ENCODE measurements around the gene TFIP11.

TFIP11 gene

DNA sequence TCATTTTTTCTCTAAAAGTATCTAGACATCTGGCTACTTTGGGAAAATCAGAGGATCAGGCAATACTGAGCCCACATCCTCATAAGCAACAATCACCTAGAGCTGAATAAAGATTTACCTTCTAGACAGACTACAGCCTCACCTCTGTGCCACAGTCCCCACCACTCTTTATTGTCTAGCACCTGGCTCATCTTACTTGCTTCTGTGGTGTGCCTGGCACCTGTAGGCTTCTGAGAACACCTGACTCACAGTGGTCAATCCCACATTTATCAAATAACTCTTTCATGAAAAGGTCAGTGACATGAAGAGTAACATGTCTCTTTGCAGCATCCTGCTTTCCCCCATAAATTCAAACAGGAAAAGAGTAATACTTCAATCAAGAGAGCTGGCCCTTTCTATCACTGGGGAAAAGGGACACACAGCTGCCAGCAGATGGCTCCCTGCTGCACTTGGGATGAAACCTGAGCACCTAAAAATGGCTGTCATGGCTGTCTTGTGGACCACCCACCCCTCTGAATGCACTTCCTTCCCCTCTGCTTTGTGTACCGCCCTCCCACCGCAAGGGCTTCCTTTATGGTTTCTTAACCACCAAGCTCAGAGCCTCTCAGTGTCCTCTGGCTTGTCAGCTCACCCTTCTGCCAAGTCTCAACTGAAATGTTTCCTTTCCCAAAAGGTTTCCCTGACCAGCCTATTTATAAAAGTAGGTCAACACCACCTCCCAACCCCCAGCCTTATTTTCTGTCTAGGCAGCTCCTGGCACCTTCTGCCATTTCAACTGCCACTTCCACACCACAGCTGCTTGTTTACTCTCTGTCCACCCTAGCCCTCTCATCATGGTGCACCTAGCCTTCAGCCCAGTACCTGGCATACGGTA lies 9.3 kb downstream of the TFIP11 start:
- peak; percentile 38 to 44 for DNase-seq

DNA sequence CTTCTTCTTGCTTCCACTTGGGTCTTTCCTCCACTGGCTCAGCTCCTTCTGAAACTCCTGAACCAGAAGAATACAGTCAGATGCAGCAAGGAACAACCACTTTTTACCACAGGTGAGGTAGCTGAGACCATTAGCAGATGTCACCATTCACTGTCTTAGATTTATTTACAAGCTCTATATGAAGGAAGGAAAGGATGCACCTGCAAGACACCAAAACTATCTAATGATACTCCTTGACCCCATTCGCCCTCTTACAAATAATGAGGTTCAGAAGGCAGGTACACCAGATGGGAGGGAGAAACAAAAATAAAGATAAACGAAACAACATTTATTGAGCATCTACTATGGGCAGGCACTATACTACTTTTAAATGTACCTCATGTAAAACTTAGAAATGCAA lies 10.3 kb downstream of the TFIP11 start:
- DNase-seq = no peak

DNA sequence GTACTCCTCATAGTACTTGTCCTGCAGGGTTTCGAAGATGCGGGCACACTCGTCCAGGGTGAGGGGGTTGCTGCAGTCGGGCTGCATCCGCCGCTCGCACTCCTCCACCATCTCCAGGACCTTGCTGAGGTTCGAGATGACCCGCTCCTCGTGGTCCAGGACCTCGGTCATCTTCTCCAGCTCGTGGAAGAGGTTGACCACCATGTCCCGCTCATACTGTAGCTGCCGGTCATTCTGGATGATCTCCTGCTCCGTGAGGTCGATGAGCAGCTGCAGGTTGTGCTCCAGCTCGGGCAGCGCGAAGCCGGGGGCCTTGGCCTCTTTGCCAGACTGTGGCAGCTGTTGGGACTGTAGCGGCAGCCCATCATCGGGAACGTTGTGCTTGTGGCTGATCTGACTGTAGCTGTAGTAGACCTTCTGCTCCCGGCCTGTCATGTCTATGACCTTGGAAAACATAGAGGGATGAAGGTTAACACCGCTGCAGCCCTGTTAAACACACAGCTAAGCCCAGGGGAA lies 13.0 kb downstream of the TFIP11 start:
- DNase-seq = no peak

DNA sequence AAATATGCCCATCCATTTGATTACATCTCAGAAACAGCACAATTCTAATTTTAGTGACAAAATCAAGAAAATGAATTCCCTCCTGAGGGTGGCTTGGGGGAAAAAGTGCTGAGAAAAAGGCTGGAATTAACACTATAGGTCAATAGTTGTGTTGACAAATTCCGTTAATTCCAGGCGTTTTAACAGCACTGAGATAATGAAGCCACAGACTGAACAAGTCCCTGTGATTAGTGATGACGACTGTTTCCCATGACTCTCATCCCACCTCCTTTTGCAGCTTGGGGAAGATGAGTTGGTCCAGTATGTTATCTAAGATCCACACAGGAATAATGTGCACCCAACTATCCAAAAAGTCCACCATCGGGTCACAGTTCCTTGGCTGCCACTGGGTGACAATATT lies 15.8 kb downstream of the TFIP11 start:
- no peak for DNase-seq

DNA sequence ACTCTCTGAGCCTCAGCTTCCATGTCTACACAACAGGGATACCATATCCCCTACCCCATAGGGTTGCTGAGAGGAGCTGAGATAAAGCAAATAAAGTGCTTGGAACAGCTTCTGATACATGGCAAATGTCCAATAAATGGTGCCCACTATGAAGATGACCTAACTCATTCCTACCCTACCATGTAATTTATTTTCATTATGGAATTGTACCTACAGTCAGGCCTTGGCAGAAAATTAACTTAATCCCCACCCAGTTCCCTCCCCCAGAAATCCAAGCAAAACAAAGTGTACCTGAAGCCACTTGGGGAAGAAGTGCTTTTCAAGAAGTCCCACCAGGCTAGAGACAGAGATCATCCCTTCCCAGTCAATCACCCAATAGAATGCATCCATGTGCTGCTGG lies 17.8 kb downstream of the TFIP11 start:
- DNase-seq = no peak

DNA sequence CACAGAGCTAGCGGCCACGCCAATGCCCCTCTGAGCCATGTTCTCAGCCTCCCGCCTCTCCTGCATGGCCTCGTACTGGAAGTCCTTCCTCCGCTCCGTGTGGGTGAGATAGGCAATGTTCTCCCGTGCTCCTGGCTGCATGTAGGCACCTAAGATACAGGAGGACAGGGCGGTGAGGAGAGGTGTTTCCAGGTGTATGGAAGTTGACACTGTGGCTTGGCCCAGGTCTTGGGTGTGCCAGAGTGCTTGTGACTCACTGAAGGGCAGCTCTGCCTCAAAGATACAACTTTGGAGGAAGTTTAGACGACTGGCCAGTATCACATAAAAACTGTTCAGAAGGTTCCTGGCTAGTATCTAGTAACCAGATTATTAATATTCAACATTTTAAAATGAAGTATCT lies 20.1 kb downstream of the TFIP11 start:
- DNase-seq = no peak

DNA sequence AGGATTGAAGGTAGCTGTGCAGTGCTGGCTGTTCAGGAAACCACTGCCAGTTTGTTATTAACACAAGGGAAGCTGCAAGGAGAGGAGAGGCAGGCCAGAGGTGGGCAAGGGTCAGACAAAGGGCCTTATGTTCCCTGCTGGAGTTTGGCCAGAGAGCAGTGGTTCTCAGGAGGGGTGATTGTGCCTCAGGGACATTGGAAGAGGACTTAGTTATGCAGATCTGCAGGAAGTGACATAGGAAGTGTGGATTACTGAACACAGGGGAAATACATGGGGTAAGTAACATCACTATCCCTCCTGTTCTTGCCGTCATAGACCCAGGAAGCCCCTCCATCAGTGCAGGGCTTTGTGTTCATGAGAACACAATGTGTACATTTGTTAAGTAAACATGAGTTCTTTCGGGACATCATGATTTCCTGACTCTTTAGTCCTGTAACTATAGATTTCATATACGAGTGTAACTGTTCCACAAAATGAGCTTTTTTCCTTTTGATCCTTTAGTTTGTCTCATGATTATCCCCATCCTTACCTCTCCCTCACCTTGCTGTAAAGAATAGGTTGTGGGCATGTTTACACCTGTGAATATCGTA lies 22.7 kb downstream of the TFIP11 start:
- DNase-seq = no peak

DNA sequence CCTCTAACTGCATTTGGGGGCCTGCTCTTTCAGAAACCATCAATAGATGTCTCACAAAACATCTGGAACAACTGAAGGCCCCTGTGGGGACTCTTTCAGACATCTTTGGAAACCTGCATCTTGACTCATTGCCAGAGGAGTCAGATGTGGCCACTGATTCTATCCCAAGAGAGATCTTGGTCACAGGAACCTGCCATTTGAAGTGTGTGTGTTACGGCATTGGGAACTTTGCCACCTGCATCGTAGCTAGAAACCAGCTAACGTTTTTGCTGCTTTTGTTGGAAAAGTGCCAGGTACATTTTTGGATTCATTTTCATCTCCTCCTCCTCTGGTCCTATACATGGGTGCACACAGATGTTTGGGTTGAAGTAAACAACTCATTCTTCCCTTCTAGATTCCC lies 24.3 kb downstream of the TFIP11 start:
- DNase-seq = no peak

DNA sequence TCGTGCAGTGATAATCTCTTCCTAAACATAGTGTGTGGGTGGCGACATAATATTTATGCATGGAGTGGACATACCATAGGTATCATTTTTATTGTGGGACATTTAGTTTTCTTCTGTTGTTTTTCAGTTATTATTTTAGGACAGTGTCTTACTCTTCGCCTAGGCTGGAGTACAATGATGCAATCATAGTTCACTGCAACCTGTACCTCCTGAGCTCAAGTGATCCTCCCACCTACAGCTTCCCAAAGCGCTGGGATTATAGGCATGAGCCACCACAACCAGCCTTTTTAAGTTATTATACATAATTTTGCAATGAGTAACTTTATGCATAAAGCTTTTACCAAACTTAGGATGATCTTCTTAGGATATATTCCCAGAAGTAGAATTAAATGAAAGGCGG lies 25.9 kb downstream of the TFIP11 start:
- DNase-seq = no peak

DNA sequence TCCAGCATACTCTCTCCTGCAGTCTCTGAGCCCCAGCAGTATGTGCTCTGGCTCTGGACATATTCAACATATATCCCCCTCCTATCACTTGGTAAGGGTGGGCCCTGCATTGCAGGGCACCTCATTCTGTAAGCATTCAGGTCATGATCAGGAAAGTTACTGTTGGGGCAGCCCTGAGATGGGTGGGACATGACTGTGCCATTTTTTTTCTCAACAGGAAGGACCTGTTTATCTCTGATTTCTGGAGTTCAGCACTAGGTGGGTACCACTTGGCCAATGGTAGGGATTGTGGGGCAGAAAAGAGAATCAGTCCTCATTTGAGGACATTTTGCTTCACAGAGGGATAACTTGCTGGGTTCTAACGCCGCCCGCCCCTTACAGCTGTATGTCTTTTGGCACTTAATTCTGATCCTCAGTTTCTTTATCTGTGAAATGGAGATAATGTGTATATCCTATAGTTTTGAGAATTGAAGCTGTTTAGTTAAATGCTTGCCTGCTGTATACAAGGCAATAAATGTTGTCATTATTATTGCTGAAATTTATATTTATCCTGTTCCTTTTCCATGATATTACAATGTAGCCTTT lies 26.4 kb downstream of the TFIP11 start:
- DNase-seq = no peak

DNA sequence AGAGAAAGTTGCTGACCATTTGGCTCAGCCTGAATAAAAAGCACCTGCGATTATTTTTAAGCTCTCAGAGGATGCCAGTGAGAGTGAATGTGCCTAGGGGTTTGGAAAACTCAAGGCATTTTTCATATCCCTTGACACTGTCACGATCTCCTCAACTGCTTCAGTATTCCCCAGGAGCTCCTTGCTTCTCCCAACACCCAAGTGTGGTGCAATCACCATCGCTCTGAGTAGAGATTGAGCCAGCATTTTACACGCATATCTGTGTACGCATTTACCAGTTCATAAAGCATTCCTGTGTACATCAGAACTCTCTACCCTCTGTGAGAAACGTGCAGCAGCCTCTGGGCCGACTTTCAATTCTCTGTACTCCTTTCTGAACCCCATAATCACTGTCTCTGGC lies 27.3 kb downstream of the TFIP11 start:
- DNase-seq = no peak

DNA sequence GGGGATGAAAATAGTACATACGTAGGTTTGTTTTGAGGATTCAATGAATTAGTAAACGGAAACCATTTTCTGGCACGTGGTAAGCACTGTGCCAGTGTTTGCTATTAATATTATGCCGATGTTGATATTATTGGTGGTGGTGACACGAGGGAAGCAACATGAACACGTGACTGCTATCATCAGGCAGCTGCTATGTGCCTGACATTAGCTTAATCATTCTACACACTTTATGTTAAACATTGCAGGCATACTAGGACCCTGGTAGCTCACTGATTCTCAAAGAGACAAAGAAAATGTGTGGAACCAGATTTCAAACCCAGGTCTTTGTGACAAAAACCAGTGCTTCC lies 27.9 kb downstream of the TFIP11 start:
- no peak for DNase-seq

DNA sequence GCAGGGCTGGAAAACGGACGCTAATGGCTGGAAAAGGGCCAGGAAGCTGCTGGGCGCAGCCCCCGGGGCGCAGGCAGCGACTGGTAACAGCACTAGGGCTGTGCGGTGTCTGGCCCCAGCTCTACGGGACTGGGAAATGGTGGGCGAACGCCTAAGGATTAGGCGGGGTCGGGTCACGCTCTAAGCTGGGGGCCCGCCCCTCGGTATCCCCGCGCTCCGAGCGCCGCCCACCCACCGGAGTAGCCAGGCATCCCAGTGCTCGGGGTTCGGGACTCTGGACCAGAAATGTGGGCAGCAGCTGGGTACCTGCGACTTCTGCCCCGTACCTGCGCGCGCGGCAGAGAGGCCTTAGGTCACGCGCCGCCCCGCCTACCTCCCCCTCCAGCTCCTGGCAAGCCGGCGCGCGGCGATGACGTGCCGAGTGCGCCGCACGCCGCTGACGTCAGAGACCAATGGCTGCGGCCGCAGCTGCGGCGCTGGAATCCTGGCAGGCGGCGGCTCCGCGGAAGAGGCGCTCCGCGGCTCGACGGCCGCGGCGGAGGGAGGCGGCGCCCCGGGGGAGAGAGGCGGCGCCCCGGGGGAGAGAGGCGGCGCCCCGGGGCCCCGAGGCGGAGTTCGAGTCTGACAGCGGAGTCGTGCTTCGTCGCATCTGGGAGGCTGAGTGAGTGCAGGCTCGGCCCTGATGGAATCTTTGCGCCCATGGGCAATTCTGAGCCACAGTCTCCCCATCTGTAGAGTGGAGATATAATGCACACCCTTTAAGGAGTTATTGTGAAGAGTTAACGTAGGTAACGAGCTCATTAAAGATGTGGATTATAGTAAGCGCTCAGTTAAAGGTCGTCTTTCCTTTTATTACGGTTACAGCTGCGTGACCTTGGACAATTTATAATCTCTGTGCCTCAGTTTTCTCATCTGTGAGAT lies 28.6 kb downstream of the TFIP11 start, which contains the start of the genes HPS4 and SRRD:
Gene HPS4, minus strand, starts transcription at position 345 of the 921 bp plus-strand sequence. CDS start 2,021 bp downstream, outside the sequence.
Gene SRRD, plus strand, starts transcription at position 439 of the 921 bp plus-strand sequence. Its CDS starts 14 bp downstream, at position 453.
- DNase-seq = peak; percentile 92 to 93

DNA sequence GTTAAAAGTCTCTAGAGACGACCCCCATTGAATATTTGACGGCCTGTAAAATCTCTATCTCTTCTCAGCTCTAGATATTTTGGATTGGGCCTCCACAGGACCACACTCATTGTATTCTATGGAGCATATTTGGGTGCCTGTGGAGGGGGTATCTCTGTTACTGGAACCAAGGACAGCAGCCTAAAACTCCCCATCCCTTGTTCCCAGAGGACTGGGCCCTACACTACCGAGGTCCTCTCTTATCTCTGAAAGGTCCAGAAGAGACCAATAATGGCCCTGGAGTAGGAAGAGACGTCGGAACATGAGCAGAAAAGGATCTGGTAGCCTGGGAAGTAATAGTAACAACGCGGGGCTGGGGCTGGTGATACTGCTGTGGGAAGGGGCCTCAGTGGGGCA lies 29.2 kb downstream of the TFIP11 start:
- no peak for DNase-seq

DNA sequence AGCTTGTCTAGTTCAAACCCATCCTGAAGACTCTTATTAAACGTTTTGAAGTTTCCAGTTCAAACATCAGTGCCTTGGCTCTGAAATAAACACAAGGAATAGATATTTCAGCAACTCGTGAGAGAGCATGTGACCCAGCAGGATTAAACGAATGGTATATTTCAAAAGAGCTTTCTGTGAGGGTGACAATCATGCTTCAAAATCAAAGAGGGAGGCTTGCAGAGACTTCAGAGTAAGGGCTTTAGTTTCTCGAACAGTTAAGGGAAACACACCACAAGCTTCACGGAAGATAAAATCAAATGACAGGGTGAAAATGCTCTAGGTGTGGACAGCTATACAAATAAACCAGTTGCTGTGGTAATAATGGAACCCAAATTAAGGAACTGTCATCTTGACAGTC lies 30.1 kb downstream of the TFIP11 start:
- DNase-seq = no peak

DNA sequence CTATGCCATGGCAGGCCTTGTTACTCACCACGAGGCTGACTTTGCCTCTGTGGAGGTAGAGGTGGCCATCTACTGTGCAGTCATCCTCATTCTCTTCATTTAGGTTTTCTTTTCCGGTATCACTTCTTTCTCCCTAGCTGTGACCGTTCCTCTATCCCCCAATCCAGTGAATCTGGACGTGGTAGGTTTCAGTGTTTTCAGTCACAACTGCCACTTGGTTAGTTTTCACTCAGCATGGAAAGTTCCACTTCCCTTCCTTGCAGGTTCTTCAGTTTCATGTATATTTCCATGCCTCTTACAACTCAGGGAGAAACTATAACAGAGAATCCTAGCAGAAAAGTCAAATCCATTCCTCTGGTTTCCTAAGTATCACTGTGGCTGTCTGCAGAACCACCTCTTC lies 30.6 kb downstream of the TFIP11 start:
- DNase-seq = no peak

DNA sequence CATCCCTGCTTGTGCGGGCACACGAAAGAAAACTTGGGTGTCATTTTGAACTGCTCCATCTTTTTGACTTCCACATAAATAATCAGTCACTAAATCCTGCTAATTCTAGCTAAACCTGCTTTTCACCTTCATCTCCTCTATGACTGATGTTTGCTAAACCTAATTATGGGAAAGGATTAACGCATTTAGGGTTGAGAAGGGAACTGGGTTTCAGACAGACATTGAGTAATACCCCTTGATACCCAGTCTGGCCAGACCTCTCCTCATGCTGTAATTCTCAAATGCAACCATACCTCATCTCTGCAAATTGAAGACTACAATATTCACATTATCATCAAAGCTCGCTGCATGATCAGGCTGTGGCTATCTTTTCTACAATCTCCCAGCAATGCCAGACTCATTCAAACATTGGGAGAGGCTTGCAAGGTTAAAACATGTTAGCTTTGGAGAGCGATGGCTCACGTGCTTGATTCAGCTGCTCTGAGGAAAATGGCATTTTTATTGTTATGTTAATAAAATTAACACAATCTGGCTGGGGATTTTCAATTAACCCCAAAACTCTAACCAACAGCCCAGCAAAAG lies 31.1 kb downstream of the TFIP11 start:
- no peak for DNase-seq

DNA sequence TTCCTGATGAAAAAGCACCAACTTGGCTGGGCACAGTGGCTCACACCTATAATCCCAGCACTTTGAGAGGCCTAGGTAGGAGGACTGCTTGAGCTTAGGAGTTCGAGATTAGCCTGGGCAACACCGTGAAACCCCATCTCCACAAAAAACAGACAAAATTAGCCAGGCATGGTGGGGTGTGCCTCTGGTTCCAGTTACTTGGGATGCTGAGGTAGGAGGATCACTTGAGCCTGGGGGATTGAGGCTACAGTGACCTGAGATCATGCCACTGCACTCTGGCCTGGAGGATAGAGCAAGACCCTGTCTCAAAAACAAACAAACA lies 31.7 kb downstream of the TFIP11 start:
- no peak for DNase-seq

DNA sequence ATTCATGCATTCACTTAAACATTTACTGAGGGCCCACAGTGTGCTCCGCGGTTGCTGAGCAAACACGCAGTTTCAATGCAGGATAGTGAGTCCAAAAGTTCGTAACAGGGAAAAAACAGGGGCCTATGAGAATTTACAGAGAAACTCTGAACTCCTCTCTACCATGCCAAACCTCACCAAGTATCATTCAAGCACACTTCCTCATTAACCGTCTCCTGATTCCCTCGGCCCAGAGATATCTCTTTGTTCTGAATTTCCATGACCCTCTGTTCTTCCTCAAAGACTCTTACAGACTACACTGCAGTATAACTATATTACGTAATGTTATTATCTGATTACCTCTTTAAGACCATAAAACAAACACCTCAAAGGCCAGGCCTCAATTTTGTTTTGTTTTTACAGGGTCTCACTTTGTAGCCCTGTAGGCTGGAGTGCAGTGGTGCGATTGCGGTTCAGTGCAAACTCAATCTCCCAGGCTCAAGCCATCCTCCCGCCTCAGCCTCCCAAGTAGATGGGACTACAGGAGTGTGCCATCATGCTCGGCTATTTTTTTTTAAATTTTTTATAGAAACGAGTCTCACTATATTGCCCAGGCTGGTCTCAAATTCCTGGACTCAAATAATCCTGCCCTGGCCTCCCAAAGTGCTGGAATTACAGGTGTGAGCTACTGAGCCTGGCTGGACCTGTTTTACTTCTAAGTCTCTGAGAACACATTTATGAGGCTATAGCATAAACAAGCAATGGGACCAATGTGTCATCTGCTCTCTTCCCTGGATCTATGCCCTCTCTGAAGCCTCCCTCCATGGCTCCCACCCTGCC lies 32.3 kb downstream of the TFIP11 start:
- DNase-seq = no peak

DNA sequence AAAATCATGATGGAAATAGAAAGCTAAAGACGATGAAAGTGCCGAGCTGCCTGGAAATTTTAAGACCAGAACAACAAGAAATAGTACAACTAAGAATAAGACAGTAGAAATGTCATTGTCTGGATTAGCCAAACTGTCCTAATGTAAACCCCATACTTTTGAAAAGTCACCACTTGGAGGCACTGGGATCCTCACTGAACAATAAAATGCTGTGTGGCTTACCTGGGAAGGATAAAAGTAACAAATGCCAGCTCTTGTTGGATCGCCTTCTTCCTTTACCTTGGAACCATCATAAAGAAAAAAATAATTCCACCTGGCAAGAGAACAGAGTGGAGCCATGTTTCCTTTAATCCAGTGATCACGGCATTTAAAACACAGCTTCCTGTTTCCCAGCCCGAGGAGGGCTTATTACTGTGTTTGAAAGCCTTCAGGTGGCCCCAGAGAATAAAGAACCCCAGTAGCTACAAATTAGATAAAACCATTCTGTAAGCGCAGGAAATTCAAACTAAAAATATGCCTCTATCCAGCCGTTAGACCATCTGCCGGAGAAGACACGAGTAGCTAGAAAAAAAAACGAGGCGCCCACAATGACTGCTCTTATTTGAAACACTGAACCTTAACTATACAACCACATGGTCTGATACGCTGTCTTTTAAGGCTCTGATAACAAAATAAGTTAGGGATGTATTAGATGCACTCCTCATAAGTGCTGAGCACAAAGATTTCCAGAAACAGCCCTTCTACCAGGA lies 33.1 kb downstream of the TFIP11 start:
- DNase-seq = no peak

DNA sequence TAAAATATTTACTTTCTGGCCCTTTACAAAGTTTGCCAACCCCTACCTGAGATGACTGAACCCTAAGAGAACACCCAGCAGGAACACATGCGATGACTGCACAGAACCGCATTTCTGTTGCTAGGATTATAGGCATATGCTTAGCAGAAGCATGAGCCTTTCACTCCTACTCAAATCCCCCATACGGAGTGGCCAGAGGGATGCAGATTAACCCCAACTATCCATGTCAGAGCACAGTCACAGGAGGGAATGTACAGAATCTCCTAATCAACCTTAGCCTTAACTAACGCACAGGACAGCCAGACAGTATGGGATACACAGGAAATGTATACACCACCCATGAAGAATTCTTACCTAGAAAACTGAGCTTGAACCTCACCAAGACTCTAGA lies 34.9 kb downstream of the TFIP11 start:
- DNase-seq = no peak

All from stimulated activated CD4-positive, alpha-beta T cell treated with anti-CD3 and anti-CD28 coated beads, Interleukin-2, amount 100 ng/mL, for 24 hours (primary cell).